CD4-positive, alpha-beta T cell treated with Interleukin-17A for 1 hour (primary cell): ENCODE data around the gene CSF1R.

Experiments used
- DNase-seq: peaks from one replicate; pipeline ENCODE4 v3.0.0-alpha.2; 2020

Gene CSF1R

GRCh38 chr5:150069672-150070627 is 16.4 kb downstream of the CSF1R start:
- DNase-seq, result no peak

- no peak for DNase-seq
Measured at GRCh38 chr5:150068961-150069645, 17.3 kb downstream of the CSF1R start.

DNA sequence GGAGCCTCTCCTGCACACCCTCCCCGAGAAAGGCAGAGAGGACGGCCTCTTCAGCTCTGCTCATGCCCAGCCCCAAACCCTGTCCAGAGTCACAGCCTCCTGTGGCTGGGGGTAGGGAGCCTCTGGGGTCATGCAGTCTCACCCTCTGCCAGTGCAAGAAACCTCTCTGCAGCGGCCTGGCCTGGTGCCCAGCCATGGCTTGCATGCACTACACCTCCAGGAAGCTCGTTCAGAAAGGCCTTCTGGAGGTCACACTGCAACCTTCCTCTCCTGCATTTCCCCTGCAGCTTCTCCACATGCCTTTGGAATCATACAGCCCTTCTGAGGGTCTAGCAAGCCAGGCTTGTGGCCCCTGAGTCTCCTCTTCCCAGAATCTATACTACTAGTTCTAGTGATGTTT is 17.9 kb downstream of the CSF1R start:
- no peak for DNase-seq

- DNase-seq, result no peak
Measured at GRCh38 chr5:150068071-150068470, 18.3 kb downstream of the CSF1R start.

- no peak for DNase-seq
Measured at GRCh38 chr5:150067405-150067960, 18.9 kb downstream of the CSF1R start.

- DNase-seq, result no peak
Measured at GRCh38 chr5:150066901-150067396, 19.4 kb downstream of the CSF1R start.

GRCh38 chr5:150066436-150066835 is 19.9 kb downstream of the CSF1R start:
- no peak for DNase-seq

- peak; percentile 16 for DNase-seq
Measured at GRCh38 chr5:150065886-150066285, 20.5 kb downstream of the CSF1R start.

GRCh38 chr5:150065346-150065745 is 21.0 kb downstream of the CSF1R start:
- DNase-seq, result no peak

DNA sequence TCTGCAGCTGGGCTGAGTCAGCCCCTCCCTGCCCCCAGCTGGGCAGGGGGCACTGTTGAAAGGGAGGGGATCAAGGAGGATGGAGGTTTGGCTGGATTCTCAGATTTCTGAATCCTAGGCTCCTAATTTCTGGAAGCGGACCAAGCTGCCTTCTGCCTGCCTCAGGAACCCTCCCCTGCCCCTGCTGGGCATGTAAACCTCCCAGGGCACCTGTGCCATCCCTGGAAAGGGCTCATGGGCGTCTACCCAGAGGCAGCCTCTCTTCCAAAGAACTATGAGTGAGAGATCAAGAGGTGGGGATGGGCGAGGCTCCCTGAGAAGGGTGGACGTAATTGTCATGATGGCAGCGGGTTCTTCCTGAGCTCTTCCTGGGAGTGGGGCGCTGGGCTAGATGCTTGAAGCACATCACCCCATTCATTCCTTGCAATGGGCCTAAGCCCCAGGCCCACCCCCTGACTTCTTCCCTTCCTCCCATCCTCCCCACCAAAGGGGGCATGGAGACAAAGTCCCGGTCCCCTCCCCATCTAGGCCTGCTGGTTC is 21.6 kb downstream of the CSF1R start:
- DNase-seq, result no peak

- no peak for DNase-seq
Measured at GRCh38 chr5:150063638-150064037, 22.7 kb downstream of the CSF1R start.

- DNase-seq, result no peak
Measured at GRCh38 chr5:150062216-150062922, 24.0 kb downstream of the CSF1R start.

DNA sequence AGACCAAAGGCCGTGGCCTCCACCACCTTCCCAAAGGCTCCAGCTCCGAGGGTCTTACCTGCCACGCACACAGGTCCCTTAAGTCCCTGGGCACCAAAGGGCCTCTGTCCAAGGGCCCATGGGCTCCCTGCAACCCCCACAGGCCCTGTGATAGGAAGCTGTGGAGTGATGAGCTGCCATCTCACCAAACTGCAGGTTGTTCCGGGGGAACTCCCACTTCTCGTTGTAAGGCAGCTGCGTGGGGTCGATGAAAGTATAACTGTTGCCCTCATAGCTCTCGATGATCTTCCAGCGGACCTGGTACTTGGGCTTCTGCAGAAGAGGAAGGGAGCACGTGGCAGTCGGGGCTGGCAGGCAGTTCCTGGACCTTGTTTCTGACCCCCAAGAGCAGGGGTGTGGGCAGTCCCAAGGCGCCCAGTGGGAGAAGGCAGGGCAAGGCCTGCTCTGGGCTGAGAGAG is 24.8 kb downstream of the CSF1R start:
- DNase-seq, result no peak

GRCh38 chr5:150060471-150060870 is 25.9 kb downstream of the CSF1R start:
- no peak for DNase-seq

DNA sequence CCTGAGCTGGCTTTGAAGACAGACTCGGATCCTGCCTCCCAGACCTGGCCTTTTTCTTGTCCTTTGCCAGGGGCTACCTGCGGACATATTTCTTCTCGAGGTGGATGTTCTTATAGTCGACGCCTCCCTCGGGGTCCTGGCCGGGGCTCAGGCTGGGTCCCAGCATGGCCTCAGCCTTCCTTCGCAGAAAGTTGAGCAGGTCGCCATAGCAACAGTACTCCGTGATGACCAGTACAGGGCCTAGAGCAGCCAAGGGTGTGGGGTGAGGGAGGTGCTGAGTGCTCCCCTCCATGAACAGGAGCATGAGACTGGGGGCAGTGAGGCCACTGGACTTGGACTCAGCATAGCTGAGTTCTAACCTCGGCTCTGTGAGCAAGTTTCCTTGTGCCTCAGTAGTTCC is 26.7 kb downstream of the CSF1R start:
- no peak for DNase-seq

DNA sequence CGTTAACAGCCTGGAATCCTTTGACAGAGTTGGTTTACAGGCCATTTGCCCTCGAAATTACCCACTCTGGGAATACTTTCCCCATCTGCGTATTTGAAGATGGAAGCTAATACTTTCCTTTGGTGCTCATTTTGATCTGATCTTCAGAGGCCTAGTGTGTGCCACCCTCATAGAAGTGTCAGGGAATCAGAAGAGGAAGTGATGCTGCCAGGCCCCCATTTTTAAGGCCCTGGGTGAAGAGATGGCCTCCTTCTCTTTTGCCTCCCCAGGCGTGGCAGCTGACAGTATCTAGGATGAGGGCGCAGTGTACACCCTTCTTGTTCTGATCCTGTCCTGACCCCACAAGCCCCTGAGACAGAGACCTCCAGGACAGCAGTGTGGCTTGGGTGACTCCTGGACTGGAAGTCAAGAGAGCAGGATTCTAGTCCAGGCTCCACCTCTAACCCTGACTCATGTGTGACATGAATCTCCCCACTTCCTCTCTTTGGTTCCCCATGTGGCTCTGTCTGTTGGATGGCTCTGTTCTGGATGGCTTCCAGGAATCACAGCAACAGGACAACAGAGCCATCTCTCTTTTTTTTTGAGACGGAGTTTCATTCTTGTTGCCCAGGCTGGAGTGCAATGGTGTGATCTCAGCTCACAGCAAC is 27.8 kb downstream of the CSF1R start:
- DNase-seq, result peak; percentile 25

DNA sequence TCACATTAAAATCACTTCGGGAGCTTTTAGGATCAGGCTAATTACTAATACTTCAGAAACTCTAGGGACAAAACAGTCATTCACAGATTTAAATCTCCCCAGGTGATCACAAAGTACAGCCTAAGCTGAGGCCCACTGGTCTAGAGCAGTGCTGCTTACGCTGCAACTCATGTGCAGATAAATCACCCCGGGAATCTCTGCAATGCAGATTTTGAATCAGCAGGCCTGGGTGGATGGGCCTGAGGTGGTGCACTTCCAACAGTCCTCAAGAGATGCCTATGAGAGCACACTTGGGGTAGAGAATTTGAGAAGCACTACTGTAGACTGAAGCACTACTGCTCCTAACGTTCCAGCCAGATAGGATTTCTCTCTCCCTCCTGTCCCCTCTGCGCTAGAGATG is 28.4 kb downstream of the CSF1R start:
- DNase-seq, result no peak

- no peak for DNase-seq
Measured at GRCh38 chr5:150057511-150057910, 28.8 kb downstream of the CSF1R start.

DNA sequence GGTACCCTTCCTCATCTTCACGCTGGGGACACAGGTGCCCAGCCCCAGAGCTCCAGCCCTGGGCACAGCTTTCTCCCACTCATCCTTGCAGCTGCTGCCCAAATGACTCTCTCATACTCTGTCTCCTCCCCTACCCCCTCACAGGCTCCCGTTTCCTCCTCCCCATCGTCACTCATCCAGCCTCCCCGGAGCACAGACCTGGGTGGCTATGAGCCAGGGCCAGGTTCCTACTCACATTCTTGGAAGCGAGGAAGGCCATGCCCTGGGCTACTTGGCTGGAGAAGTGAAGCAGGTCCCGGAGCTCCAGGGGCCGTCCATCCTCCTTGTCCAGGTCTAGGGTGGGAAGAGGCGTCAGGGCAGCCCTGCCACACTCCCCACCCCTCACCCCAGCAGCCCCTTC is 29.3 kb downstream of the CSF1R start:
- DNase-seq, result no peak

GRCh38 chr5:150056075-150056443 is 30.3 kb downstream of the CSF1R start:
- no peak for DNase-seq

- no peak for DNase-seq
Measured at GRCh38 chr5:150055326-150056074, 30.9 kb downstream of the CSF1R start.
